ENCODE data around the gene MRPS23. TPM values are rescaled to one million over a fixed set of nuclear protein-coding genes. Genes with fewer than 3 reads are reported as not detected.

Gene MRPS23
- total and polyA plus RNA-seq, 2 donors (not counting 1 experiment from before 2014, with no cell fraction given): 27.9 to 40.0 TPM

GRCh38 chr17:57881143-57881542 is 31.3 kb upstream of the MRPS23 start:
- peak; percentile 85 to 95 for DNase-seq (ENCODE audit: low read depth in 2 of 2)
- no peak for TF ChIP-seq CTCF (conservative IDR thresholded peaks at IDR 0.05 in 1 of 2, IDR thresholded peaks at IDR 0.05 in 1 of 2; ENCODE audit: low read depth in 1 of 2, low read length in 2 of 2)
- TF ChIP-seq EZH2 (IDR thresholded peaks at IDR 0.05; ENCODE audit: low read length, missing control alignments): no peak
- peaks cover 2% of the 10 kb centered on the region for H3K79me2 ChIP-seq (ENCODE audit: control insufficient read depth, insufficient read depth, low read length)
- H3K9ac ChIP-seq (ENCODE audit: insufficient read depth, low read length): no peak overlapping the region
- H3K9me3 ChIP-seq (ENCODE audit: control insufficient read depth, insufficient read depth, low read depth, low read length): no peaks in the 10 kb centered on the region
- no peak overlapping the region for H2AFZ ChIP-seq (ENCODE audit: low read length)
- H3K27me3 ChIP-seq (ENCODE audit: control insufficient read depth, insufficient read depth, low read length): no peaks in the 10 kb centered on the region
- H3K4me2 ChIP-seq (ENCODE audit: extremely low read depth, insufficient read depth, low read length): peak overlapping the region; percentile 48
- H3K36me3 ChIP-seq (ENCODE audit: control insufficient read depth, insufficient read depth, low read length): peaks cover 9% of the 10 kb centered on the region
- no peak overlapping the region for H3K4me3 ChIP-seq (replicated peaks in 1 of 4; ENCODE audit: control extremely low read depth in 1 of 4, insufficient read depth in 1 of 4, low read depth in 3 of 4, low read length in 4 of 4)
- H3K4me1 ChIP-seq (ENCODE audit: control insufficient read depth, extremely low read depth, insufficient read depth, low read length): peaks cover 38% of the 10 kb centered on the region
- H4K20me1 ChIP-seq (ENCODE audit: control insufficient read depth, extremely low read depth, insufficient read depth, low read length): no peaks in the 10 kb centered on the region
- H3K27ac ChIP-seq (ENCODE audit: insufficient read depth, low read length): peak overlapping the region; percentile 77

GRCh38 chr17:57880086-57880456 is 30.2 kb upstream of the MRPS23 start:
- peaks cover 14% of the 10 kb centered on the region for H3K36me3 ChIP-seq (ENCODE audit: control insufficient read depth, insufficient read depth, low read length)
- H3K4me1 ChIP-seq (ENCODE audit: control insufficient read depth, extremely low read depth, insufficient read depth, low read length): peaks cover 46% of the 10 kb centered on the region
- peak overlapping the region; percentile 78 for H3K27ac ChIP-seq (ENCODE audit: insufficient read depth, low read length)
- no peaks in the 10 kb centered on the region for H3K27me3 ChIP-seq (ENCODE audit: control insufficient read depth, insufficient read depth, low read length)
- H3K79me2 ChIP-seq (ENCODE audit: control insufficient read depth, insufficient read depth, low read length): peaks cover 2% of the 10 kb centered on the region
- H3K4me2 ChIP-seq (ENCODE audit: extremely low read depth, insufficient read depth, low read length): no peak overlapping the region
- no peaks in the 10 kb centered on the region for H4K20me1 ChIP-seq (ENCODE audit: control insufficient read depth, extremely low read depth, insufficient read depth, low read length)
- TF ChIP-seq EZH2 (IDR thresholded peaks at IDR 0.05; ENCODE audit: low read length, missing control alignments) (no peak), CTCF (conservative IDR thresholded peaks at IDR 0.05 in 1 of 2, IDR thresholded peaks at IDR 0.05 in 1 of 2; ENCODE audit: low read depth in 1 of 2, low read length in 2 of 2) (no peak)
- H2AFZ ChIP-seq (ENCODE audit: low read length): no peak overlapping the region
- no peak overlapping the region for H3K9ac ChIP-seq (ENCODE audit: insufficient read depth, low read length)
- no peaks in the 10 kb centered on the region for H3K9me3 ChIP-seq (ENCODE audit: control insufficient read depth, insufficient read depth, low read depth, low read length)
- no peak for DNase-seq (ENCODE audit: low read depth in 2 of 2)
- H3K4me3 ChIP-seq (replicated peaks in 1 of 4; ENCODE audit: control extremely low read depth in 1 of 4, insufficient read depth in 1 of 4, low read depth in 3 of 4, low read length in 4 of 4): no peak overlapping the region

- H3K4me2 ChIP-seq (ENCODE audit: extremely low read depth, insufficient read depth, low read length): peak overlapping the region; percentile 41
- H3K4me1 ChIP-seq (ENCODE audit: control insufficient read depth, extremely low read depth, insufficient read depth, low read length): peaks cover 47% of the 10 kb centered on the region
- H3K9me3 ChIP-seq (ENCODE audit: control insufficient read depth, insufficient read depth, low read depth, low read length): no peaks in the 10 kb centered on the region
- no peaks in the 10 kb centered on the region for H3K27me3 ChIP-seq (ENCODE audit: control insufficient read depth, insufficient read depth, low read length)
- peaks cover 12% of the 10 kb centered on the region for H3K36me3 ChIP-seq (ENCODE audit: control insufficient read depth, insufficient read depth, low read length)
- H3K79me2 ChIP-seq (ENCODE audit: control insufficient read depth, insufficient read depth, low read length): peaks cover 2% of the 10 kb centered on the region
- no peak overlapping the region for H3K9ac ChIP-seq (ENCODE audit: insufficient read depth, low read length)
- H4K20me1 ChIP-seq (ENCODE audit: control insufficient read depth, extremely low read depth, insufficient read depth, low read length): no peaks in the 10 kb centered on the region
- H3K27ac ChIP-seq (ENCODE audit: insufficient read depth, low read length): peak overlapping the region; percentile 78
- TF ChIP-seq EZH2 (IDR thresholded peaks at IDR 0.05; ENCODE audit: low read length, missing control alignments) (no peak), CTCF (conservative IDR thresholded peaks at IDR 0.05 in 1 of 2, IDR thresholded peaks at IDR 0.05 in 1 of 2; ENCODE audit: low read depth in 1 of 2, low read length in 2 of 2) (no peak)
- H2AFZ ChIP-seq (ENCODE audit: low read length): no peak overlapping the region
- no peak for DNase-seq (ENCODE audit: low read depth in 2 of 2)
- H3K4me3 ChIP-seq (replicated peaks in 1 of 4; ENCODE audit: control extremely low read depth in 1 of 4, insufficient read depth in 1 of 4, low read depth in 3 of 4, low read length in 4 of 4): no peak overlapping the region
Measured at GRCh38 chr17:57879437-57880085, 29.7 kb upstream of the MRPS23 start.

All from fibroblast of lung (primary cell).